Ureter (tissue), 1 donor: Measurements from ENCODE around the gene COMMD1. TPM values are rescaled to one million over a fixed set of nuclear protein-coding genes. Genes with fewer than 3 reads are reported as not detected.
"Not testable (repeated sequence)": the region's sequence is repeated elsewhere in the genome, so short reads cannot be mapped to it uniquely, and the experiment has no call there.

Source experiments
- DNase-seq: peaks from one replicate; pipeline ENCODE4 v3.0.0-alpha.2; 2020; ENCODE audit warnings: low spot score
- total RNA-seq: library from RNA; stranded (reverse); gene quantifications from one replicate; pipeline ENCODE4 v1.2.4, GENCODE V29; 2023
- donor health status: DM: yes; HTN: yes; CAD: no.

Gene COMMD1
- total RNA-seq, result 34.0 TPM

DNA sequence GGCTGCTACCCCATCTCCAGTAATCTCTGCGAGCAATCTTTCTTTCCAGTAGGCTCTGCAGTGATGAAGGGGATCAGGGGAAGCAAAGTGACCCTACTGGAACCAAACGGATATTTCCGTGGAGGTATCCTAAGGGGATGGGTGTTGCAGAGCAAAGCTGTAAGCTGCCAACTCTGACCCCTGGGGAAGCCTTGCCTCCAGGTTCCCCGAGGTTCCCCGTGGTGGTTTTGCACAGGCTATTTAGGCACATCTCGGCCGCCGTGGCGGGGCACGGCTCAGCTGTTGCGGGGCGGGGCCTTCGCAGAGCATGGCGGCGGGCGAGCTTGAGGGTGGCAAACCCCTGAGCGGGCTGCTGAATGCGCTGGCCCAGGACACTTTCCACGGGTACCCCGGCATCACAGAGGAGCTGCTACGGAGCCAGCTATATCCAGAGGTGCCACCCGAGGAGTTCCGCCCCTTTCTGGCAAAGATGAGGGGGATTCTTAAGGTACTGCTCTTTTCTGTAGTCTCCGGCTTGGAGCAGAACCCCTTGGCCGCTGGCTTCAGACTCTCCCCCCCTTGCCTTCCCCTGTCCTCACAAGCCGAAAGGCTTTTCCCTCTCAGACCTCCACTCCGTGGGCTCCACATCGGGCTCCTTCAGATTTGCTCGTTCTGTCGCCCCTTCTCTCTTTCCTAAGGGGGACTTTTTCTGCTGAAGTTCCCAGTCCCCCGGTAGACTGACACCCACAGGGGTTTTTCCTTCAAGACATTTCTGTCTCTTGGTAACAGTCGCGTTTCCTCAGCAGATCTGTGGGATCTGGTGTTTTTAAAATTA, at the start of gene COMMD1:
Gene COMMD1, plus strand, starts transcription at position 303 of the 814 bp plus-strand sequence. Its CDS starts 5 bp downstream, at position 308.
- DNase-seq, result peak; percentile 83

DNA sequence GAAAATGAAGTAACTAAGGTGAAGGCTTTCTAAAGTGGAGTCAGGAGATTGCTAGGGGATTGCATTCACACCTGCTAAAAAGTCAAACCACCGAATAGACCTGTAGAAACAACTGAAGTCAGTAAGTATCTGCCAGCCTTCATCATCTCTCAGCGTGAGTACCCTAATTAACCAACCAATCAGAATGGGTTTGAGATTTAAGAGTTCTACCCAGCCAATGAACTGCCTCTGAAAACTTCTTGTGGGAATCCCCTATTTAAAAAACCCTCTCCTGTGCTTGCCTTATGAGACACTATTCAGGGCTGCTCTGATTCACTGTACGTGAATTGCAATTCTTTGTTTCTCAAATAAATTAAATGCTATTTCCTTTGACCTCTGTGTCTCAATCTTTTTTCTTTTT, 48.2 kb upstream of the COMMD1 start:
- DNase-seq, result no peak

DNA sequence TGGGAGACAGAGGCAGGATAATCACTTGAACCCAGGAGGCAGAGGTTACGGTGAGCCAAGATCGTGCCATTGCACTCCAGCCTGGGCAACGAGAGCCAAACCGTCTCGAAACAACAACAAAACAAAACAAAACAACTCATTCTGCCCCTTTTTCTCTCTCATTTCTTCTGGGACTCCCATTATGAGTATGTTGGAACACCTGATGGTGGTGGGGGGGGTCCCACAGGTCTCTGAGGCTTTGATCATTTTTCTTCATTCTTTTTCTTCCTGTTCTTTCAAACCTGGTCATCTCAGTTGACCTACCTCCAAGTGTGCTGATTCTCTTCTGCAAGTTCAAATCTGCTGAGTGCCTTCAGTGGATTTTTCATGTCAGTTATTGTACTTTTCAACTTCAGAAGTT, 43.4 kb upstream of the COMMD1 start:
- no peak for DNase-seq

DNA sequence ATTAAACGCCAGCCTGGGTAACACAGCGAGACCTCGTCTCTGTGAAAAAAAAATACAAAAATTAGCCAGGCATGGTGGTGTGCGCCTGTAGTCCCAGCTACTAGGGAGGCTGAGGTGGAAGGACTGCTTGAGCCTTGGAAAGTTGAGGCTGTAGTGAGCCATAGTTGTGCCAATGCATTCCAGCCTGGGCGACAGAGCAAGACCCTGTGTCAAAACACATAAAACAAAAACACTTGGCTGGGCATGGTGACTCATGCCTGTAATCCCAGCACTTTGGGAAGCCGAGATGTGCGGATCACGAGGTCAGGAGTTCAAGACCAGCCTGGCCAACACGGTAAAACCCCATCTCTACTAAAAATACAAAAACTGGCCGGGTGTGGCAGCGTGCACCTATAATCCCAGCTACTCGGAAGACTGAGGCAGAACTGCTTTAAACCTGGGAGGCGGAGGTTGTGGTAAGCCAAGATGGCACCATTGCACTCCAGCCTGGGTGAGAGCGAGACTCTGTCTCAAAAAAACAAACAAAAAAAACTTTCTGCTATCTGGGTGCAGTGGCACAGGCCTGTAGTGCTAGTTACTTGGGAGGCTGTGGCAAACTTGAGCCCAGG, 38.9 kb upstream of the COMMD1 start:
- DNase-seq, result not testable (repeated sequence)

DNA sequence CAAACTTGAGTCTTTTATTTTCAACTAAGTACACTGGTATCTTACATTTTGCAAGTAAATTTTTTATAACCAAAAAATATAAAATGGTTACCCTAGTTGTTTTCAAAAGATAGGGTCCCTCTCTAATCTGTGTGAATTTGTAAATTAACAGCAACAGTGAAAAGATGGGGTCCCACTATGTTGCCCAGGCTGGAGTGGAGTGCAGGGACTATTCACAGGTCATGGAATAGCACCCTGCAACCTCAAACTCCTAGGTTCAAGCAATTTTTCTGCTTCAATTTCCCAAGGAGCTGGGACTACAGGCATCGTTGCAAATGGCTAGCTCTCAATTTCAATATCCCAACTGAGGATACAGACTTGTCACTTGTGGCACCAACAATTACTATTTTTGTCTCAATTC, 29.1 kb upstream of the COMMD1 start:
- DNase-seq, result no peak

DNA sequence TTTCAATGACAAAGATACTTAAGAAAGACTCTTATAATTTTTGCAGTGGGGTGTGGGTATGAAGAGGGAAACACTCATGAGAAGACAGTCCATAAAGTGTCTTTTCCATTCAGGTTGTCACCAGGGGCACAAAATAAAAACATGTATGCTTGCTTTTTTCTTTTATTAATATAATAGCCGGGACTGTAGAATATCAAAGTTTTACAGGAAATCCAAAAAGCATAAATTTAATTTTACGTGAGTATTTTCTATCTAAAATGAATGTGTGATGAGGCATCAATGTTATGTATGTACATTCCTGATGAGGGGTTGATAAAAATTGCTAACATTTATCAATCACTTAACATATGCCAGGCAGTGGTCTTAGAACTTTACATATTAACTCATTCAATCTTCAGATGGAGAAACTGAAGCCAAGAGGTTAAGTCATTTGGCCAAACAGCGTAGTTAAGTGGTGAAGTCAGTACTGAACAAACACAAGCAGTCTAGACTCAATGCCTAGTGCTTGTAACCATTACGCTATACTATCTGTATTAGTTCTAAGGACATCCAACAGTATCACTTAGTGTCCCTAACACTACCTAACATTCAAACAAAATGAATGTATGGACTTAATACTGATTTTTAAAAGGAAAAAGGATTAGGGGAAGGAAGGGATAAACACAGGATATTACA, 27.8 kb upstream of the COMMD1 start:
- no peak for DNase-seq

DNA sequence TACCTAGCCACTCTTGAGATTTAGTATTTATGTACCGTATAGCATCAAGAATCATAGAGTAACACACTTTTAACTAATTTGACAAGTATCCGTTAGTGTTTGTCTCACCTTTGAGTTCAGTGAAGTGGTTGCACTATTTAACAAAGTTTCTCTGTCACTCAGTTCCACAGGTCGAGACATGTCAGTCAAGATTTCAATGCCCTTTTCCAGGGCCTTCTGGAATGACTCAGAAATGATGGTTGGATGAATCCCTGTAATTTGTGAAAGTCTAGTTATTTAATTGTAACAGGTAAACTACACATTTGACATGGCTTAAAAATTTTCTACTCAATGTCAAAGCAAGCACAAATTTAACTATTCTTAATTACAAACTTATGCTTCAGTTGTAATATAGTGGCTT, 26.7 kb upstream of the COMMD1 start:
- no peak for DNase-seq

DNA sequence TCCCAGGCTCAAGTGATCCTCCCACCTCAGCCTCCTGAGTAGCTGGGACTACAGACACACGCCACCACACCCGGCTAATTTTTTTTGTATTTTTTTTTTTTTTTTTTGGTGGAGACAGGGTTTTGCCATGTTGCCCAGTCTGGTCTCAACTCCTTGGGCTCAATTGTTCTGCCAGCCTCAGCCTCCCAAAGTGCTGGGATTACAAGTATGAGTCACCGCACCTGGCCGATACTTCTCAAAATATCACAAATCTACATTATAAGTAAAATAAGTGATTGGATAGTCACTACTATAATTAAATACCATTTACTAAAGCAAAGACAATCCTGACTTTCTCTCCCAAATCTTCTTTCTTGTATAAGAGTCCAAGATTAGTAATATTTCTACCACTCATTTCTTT, 26.1 kb upstream of the COMMD1 start:
- not testable (repeated sequence) for DNase-seq

DNA sequence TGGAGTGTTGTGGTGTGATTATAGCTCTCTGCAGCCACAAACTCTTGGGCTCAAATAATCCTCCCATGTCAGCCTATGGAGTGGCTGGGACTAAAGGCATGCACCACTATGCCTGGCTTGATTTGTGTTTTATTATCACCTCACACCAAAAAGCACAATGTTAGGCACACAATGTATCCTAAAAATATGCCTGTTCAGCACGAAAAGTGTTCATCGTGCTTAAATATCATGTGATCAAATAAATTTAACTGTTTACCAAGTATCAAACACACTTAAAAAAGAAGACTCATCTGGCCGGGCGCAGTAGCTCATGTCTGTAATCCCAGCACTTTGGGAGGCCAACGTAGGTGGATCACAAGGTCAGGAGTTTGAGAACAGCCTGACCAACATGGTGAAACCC, 22.6 kb upstream of the COMMD1 start:
- DNase-seq, result no peak

DNA sequence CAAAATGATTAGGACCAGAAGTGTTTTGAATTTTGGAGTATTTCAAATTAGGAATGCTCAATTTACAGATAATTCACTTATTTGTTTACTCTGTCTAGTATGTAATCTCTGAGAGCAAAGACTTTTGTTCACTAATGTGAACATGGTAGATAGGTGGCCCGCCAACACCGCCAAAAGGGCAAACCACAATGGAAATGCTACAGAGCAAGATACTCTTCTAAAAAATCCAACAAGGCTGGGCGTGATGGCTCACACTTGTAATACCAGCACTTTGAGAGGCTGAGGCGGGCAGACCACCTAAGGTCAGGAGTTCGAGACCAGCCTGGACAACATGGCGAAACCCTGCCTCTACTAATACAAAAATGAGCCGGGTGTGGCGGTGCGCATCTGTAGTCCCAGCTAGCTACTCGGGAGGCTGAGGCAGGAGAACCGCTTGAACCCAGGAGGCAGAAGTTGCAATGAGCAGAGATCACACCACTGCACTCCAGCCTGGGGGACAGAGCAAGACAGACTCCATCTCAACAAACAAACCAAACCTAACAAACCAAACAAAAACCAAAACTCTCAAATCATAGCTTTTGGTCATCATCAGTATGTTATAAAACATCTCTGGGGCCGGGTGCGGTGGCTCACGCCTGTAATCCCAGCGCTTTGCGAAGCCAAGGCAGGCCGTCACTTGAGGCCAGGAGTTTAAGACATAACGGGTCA, 19.4 kb upstream of the COMMD1 start:
- no peak for DNase-seq

DNA sequence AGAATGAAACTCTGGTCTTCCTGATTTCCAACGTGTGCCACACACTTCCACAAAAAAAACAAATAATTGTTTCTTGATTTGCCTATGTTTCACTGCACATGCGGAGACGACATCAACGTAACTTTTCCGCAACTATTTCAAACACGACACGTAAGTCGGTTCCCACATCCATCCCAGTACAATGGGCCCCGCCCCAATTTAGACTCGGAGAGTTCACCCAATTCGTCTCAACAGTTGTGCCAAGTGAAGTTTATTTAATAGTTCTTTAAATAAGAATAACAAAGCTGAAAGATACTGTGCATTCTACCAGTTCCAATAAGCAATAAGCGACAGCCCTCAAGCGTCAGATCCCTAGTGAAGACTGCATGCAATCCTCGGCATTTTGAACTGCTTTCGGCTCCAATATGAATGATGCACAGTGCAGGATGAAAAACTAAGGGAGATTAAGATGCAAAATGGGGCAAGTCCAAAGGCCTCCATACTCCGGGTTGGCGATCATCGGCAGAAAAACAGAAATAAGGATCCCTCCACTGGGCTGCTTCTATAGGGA, 17.7 kb upstream of the COMMD1 start:
- DNase-seq, result no peak

DNA sequence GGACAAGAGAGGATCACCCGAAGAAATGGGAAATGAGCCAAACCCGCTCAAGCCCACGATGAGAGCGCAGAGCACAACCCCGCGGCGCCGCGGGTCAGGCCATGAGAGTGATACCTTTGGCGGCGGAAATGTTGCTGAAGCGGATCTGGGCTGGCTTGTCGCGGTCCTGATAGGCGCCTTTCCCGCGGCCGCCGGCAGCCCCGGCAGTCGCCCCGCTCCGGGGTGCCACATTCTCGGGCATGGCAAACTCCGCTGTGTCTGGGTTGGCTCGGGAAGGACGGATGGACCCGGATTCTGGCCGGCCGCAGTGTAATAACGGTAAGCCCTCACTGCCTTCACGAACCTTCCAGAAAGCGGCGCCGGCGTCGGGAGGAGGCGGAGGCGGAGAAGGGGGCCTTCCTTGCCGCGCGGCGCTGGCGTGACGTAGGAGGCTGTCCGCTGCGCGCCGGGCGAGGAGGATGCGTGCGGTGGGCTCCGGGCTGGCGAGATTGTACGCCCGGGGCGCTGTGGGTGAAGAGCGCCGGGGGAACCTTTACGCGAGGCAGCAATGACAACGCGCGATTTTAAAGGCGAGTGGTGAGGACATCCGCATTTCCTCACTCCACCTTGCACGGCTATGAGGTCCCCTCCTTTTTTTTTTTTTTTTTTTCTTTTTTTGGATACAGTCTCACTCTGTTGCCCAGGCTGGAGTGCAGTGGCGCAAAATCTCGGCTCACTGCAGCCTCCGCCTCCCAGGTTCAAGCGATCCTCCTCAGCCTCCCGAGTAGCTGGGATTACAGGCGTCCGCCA, 17.0 kb upstream of the COMMD1 start, which contains the start of gene CCT4:
Gene CCT4, minus strand, starts transcription at position 390 of the 789 bp plus-strand sequence. Its CDS starts 149 bp downstream, at position 241.
- peak; percentile 89 for DNase-seq

DNA sequence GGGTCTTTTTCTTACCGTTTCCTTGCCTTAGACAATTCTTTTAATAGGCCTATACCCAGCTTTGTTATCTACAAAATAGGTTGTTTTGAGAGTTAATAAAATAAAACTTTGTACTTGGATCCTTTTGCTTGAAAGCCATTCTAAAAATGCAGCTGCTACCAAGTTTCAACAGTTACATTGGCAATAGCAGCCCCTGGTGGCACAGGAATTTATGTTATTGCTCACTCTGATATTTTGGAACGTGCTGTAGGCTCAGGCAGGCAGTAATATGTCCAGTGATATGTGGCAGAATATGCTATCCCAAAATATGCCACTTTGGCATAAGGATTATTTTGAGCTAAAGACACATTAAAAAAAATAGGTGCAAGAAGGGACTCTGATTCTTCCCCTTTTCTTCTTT, 6.7 kb upstream of the COMMD1 start:
- no peak for DNase-seq

DNA sequence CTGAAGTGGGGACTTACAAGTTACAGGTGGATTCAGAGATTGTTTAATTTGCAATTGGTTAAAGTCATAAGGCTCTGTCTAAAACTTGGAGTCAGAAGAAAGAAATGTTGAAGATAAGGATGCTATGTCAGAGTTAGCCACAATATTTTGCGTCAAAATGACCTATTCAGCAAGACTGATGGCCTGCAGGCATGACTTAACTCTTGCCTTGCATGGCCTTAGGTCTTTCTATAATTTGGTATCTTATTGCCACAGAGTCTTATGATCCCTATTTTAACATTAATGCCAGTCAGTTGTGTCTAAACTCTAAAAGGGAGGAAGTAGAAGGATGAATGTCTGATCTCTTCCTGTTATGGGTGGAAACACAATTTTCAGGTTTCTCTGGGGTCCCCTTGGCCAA, 5.2 kb upstream of the COMMD1 start:
- no peak for DNase-seq

DNA sequence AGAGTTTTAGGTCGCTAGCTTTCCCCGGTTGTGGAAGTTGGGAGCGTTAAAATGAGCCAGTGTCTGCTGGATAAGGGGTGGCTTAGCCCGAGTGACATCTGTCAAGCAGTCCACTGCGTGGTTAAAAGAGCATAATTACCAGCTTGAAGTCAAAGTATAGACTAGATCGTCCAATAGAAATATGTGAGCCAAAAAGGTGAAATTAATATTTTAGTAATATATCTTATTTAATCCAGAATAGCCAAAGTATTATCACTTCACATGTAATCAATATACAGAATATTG, 654 bp downstream of the COMMD1 start:
- no peak for DNase-seq

DNA sequence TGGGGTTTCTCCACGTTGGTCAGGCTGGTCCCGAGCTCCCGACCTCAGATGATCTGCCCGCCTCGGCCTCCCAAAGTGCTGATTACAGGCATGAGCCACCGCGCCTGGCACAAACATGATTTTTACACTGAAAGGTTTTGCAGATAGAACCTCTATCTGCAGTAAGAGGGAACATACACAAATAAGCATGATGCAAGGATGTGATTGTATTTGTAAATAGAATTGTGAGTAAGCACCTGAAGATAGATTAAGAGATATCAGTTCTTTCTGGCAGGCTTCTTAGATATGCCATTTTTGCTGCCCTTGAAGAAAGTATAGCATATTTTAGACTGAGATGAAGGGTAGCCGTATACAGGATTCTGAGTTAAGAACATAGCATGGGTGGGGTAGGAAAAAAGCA, 3.6 kb downstream of the COMMD1 start:
- no peak for DNase-seq

DNA sequence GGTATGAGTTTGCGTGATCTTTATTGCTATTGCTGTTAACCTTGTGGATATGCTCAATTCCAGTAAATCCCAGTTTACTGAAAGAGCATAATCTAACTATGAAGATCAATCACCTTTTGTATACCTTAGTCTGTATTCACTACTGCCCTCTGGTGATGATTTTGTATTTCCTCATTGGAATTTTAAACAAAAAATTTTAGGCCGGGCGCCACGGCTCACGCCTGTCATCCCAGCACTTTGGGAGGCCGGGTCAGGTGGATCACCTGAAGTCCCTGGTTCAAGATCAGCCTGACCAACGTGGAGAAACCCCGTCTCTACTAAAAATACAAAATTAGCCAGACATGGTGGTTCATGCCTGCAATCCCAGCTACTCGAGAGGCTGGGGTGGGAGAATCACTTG, 5.1 kb downstream of the COMMD1 start:
- no peak for DNase-seq

DNA sequence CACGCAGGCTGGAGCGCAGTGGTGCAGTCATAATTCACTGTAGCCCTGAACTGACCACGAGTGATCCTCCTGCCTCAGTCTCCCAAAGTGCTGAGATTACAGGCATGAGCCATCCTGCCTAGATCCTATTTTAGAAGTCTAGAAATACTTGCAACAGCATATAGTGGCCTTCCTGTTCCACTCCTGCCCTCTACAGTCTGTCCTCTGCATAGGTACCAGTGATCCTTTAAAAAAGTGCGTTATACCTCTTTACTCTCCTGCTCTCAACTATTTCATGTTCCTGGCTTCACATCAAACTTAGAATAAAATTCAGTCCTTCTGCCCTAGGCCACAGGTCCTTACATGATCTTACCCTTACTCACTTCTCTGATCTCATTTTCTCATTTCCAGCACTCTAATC, 6.0 kb downstream of the COMMD1 start:
- DNase-seq, result no peak

DNA sequence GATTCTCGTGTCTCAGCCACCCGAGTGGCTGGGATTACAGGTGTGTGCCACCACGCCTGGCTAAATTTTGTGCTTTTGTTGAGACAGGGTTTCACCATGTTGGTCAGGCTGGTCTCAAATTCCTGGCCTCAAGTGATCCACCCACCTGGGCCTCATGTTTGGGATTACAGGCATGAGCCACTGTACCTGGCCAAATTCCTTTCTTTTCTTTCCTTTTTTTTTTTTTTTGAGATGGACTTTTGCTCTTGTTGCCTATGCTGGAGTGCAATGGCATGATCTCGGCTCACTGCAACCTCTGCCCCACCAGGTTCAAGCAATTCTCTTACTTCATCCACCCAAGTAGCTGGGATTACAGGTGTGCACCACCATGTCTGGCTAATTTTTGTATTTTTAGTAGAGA, 9.3 kb downstream of the COMMD1 start:
- DNase-seq, result not testable (repeated sequence)

DNA sequence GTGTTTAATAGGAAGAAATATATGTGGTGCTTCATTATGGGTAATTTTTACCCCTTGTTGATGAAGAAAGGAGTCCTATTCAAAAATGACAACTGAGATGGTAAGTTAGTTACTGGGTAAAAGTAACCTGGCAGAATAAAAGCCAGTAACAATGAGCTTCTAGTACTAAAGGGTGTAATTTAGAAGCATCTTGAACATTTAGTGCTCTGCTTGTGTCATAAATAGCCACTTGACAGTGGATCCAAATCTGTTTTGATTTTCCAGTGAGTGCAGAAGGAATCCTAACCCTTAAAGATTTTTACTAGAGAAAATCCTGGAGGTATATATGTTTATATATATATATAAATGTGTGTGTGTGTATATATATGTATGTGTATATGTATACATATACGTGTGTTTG, 15.1 kb downstream of the COMMD1 start:
- no peak for DNase-seq

DNA sequence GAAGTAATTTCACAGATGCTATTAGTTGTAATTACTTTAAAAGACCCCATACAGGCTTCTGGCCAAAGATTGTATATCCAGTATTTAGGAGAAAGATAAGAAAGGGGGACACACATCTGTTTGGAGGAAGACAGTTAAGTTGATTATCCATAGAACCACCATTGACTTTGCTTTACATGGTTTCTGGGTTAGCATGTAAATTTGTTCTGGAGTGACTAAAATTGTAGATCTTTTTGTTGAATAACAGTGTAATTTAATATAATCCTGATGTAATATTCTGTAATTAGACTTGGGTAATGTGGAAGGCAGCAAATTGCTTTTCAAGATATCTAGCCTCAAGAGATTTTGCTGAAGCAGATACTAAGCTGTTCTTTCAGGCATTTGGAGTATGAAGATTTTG, 17.2 kb downstream of the COMMD1 start:
- no peak for DNase-seq
